HL-60 (cell line): ENCODE results near the gene PRKAR2B.
A peak's percentile ranks its signal among the peaks of the same experiment; 100 is the strongest.

Experiments
- DNase-seq, 2 experiments: peaks; one replicate each; pipeline ENCODE4 v3.0.0-alpha.2; 2010 to 2020; ENCODE audit warnings: low read depth in 1 of 2, low spot score in 1 of 2
- H3K27ac ChIP-seq: fragments of 250-450 bp; sonication (Bioruptor Pico); replicated peaks from 2 replicates; pipeline ENCODE4 v1.5.1; 2020; ENCODE audit warnings: mild to moderate bottlenecking, moderate library complexity
- H3K27me3 ChIP-seq: fragments of 250-450 bp; sonication (Bioruptor Pico); 2 replicates; pipeline ENCODE4 v1.5.1; 2021; ENCODE audit warnings: mild to moderate bottlenecking, moderate library complexity; ENCODE audit not compliant: insufficient read depth, poor library complexity, severe bottlenecking
- H3K4me3 ChIP-seq: replicated peaks from 2 replicates; pipeline ENCODE4 v1.5.1; 2011; ENCODE audit warnings: mild to moderate bottlenecking, control low read depth, low read length; ENCODE audit not compliant: insufficient read depth
- GABPA ChIP-seq: IDR thresholded peaks from 2 replicates; pipeline ENCODE4 v1.6.1; 2012; ENCODE audit warnings: low read depth
- POLR2AphosphoS5 ChIP-seq: IDR thresholded peaks from 2 replicates; pipeline ENCODE4 v1.6.1; 2012; ENCODE audit warnings: low read depth
- REST ChIP-seq: IDR thresholded peaks from 2 replicates; pipeline ENCODE4 v1.6.1; 2012; ENCODE audit warnings: low read depth; ENCODE audit not compliant: insufficient replicate concordance
- SPI1 ChIP-seq: IDR thresholded peaks from 2 replicates; pipeline ENCODE4 v1.6.1; 2012; ENCODE audit warnings: low read depth, mild to moderate bottlenecking, borderline replicate concordance
- long read RNA-seq: library from polyadenylated mRNA; unstranded; transcript quantifications from one replicate; pipeline ENCODE4 v2.0.0, GENCODE V29; 2020
- TF ChIP-seq, protein P1 (sequence below): IDR thresholded peaks from one replicate; pipeline ENCODE4 v1.5.1; 2011; ENCODE audit warnings: low read length, control low read depth, inconsistent platforms; ENCODE audit not compliant: insufficient read depth

Gene PRKAR2B
- long read RNA-seq: 0 reads

GRCh38 chr7:107044347-107045194 lies at the start of gene PRKAR2B:
TSS of gene PRKAR2B (plus strand) at chr7:107044705. CDS start at chr7:107044908, 203 bp downstream.
- Histone ChIP-seq H3K4me3 (peak within 1 kb of the TSS; percentile 74), H3K27me3 (peaks cover 22% of the 10 kb centered on the region), H3K27ac (no peak within 1 kb of the TSS)
- TF ChIP-seq, protein P1, sequence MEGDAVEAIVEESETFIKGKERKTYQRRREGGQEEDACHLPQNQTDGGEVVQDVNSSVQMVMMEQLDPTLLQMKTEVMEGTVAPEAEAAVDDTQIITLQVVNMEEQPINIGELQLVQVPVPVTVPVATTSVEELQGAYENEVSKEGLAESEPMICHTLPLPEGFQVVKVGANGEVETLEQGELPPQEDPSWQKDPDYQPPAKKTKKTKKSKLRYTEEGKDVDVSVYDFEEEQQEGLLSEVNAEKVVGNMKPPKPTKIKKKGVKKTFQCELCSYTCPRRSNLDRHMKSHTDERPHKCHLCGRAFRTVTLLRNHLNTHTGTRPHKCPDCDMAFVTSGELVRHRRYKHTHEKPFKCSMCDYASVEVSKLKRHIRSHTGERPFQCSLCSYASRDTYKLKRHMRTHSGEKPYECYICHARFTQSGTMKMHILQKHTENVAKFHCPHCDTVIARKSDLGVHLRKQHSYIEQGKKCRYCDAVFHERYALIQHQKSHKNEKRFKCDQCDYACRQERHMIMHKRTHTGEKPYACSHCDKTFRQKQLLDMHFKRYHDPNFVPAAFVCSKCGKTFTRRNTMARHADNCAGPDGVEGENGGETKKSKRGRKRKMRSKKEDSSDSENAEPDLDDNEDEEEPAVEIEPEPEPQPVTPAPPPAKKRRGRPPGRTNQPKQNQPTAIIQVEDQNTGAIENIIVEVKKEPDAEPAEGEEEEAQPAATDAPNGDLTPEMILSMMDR: no peak
- TF ChIP-seq REST: no peak
- TF ChIP-seq POLR2AphosphoS5: no peak
- TF ChIP-seq GABPA: no peak
- no peak for TF ChIP-seq SPI1
- peak in 1 of 2 experiments; percentile 32 for DNase-seq

DNA sequence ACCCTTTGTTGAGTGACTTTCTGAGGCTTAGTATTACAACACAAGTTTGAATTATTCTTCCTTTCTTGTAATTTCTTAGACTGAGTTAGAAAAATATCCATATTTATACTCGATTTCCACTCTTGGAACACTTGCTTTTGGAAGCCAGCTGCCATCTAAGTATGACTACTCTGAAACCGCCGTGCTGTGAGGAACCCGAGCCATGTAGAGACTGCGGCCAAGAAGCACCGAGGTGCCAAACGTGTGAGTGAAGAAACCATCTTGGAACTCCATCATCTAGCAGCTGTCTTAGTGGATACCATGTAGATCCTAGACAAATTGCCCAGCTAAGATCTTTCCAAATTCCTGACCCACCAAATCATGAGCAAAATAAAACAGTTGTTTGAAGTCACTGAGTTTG lies 49.7 kb upstream of the PRKAR2B start:
- Histone ChIP-seq H3K27me3 (no peaks in the 10 kb centered on the region), H3K27ac (no peak overlapping the region), H3K4me3 (no peak overlapping the region)
- no peak for DNase-seq
- TF ChIP-seq GABPA (no peak), REST (no peak), SPI1 (no peak)

GRCh38 chr7:106997487-106998271 lies 46.8 kb upstream of the PRKAR2B start:
- H3K27ac ChIP-seq: no peak overlapping the region
- DNase-seq: no peak
- H3K4me3 ChIP-seq: no peak overlapping the region
- TF ChIP-seq, protein P1: no peak
- TF ChIP-seq REST (no peak), SPI1 (no peak), POLR2AphosphoS5 (no peak), GABPA (no peak)
- no peaks in the 10 kb centered on the region for H3K27me3 ChIP-seq
